Loucy (cell line): Measurements from ENCODE around the gene DENND2C.

Source experiments
- H2AFZ ChIP-seq: fragments of 200-600 bp; sonication (generic); 2 replicates; pipeline ENCODE4 v1.6.0; 2016; ENCODE audit warnings: antibody characterized with exemption, mild to moderate bottlenecking, low read length, moderate library complexity
- H3F3A ChIP-seq: fragments of 200-600 bp; 2 replicates; pipeline ENCODE4 v1.6.0; 2016; ENCODE audit warnings: antibody characterized with exemption, low read depth, mild to moderate bottlenecking
- H3K27me3 ChIP-seq: fragments of 200-600 bp; sonication (generic); 2 replicates; pipeline ENCODE4 v1.6.1; 2014; ENCODE audit warnings: low read length, mild to moderate bottlenecking; ENCODE audit not compliant: insufficient read depth, poor library complexity, severe bottlenecking
- H3K36me3 ChIP-seq: fragments of 200-600 bp; sonication (generic); 2 replicates; pipeline ENCODE4 v1.6.1; 2016; ENCODE audit warnings: low read length; ENCODE audit not compliant: insufficient read depth
- H3K4me1 ChIP-seq: fragments of 200-600 bp; sonication (generic); 2 replicates; pipeline ENCODE4 v1.5.1; 2014; ENCODE audit warnings: low read length, mild to moderate bottlenecking; ENCODE audit not compliant: insufficient read depth, poor library complexity, severe bottlenecking
- H3K4me2 ChIP-seq: fragments of 200-600 bp; sonication (generic); 2 replicates; pipeline ENCODE4 v1.6.0; 2014; ENCODE audit warnings: antibody characterized with exemption, low read length, low read depth, mild to moderate bottlenecking; ENCODE audit not compliant: poor library complexity, severe bottlenecking
- H3K4me3 ChIP-seq: fragments of 200-600 bp; sonication (generic); 2 replicates; pipeline ENCODE4 v1.5.1; 2014; ENCODE audit warnings: low read length, mild to moderate bottlenecking, mixed read lengths; ENCODE audit not compliant: poor library complexity, severe bottlenecking
- H3K79me2 ChIP-seq: fragments of 200-600 bp; sonication (generic); 2 replicates; pipeline ENCODE4 v1.6.1; 2014; ENCODE audit warnings: low read length; ENCODE audit not compliant: insufficient read depth
- H3K9ac ChIP-seq: fragments of 200-600 bp; sonication (generic); 2 replicates; pipeline ENCODE4 v1.6.0; 2014; ENCODE audit warnings: mild to moderate bottlenecking, low read depth, low read length, moderate library complexity; ENCODE audit not compliant: poor library complexity, severe bottlenecking
- H3K9me2 ChIP-seq: fragments of 200-600 bp; sonication (generic); replicated peaks from 2 replicates; pipeline ENCODE4 v1.6.1; 2016; ENCODE audit warnings: low read depth, low read length, mixed read lengths
- H3K9me3 ChIP-seq: fragments of 200-600 bp; sonication (generic); 2 replicates; pipeline ENCODE4 v1.6.1; 2014; ENCODE audit warnings: mild to moderate bottlenecking, antibody characterized with exemption, low read length, low read depth; ENCODE audit not compliant: insufficient read depth
- H4K20me1 ChIP-seq: fragments of 200-600 bp; sonication (generic); 2 replicates; pipeline ENCODE4 v1.6.0; 2014; ENCODE audit warnings: antibody characterized with exemption, low read length, mild to moderate bottlenecking; ENCODE audit not compliant: insufficient read depth, poor library complexity, severe bottlenecking
- CTCF ChIP-seq: fragments of 200-600 bp; sonication (generic); conservative IDR thresholded peaks from 2 replicates; pipeline ENCODE4 v1.5.1; 2014; ENCODE audit warnings: mild to moderate bottlenecking, antibody characterized with exemption, low read length
- EZH2phosphoT487 ChIP-seq: fragments of 200-600 bp; IDR thresholded peaks from 2 replicates; pipeline ENCODE4 v1.6.1; 2018; ENCODE audit warnings: antibody characterized with exemption, mild to moderate bottlenecking, moderate library complexity, borderline replicate concordance

Gene DENND2C

GRCh38 chr1:114609026-114609425 lies 60.8 kb downstream of the DENND2C start:
- Histone ChIP-seq H2AFZ (no peak overlapping the region), H3K27me3 (peaks cover 11% of the 10 kb centered on the region), H3K4me2 (no peak overlapping the region), H3K79me2 (no peaks in the 10 kb centered on the region), H3K4me3 (no peak overlapping the region), H3K4me1 (no peaks in the 10 kb centered on the region), H3F3A (no peaks in the 10 kb centered on the region), H4K20me1 (no peaks in the 10 kb centered on the region), H3K9me2 (no peaks in the 10 kb centered on the region), H3K9ac (no peak overlapping the region), H3K9me3 (no peaks in the 10 kb centered on the region), H3K36me3 (no peaks in the 10 kb centered on the region)
- no peak for TF ChIP-seq EZH2phosphoT487
- TF ChIP-seq CTCF, result no peak

GRCh38 chr1:114607223-114607622 lies 62.6 kb downstream of the DENND2C start:
- Histone ChIP-seq H3K9me2 (no peaks in the 10 kb centered on the region), H3K4me1 (no peaks in the 10 kb centered on the region), H3K27me3 (peaks cover 17% of the 10 kb centered on the region), H2AFZ (no peak overlapping the region), H3K36me3 (no peaks in the 10 kb centered on the region), H3K4me3 (no peak overlapping the region), H3K4me2 (no peak overlapping the region), H4K20me1 (no peaks in the 10 kb centered on the region), H3F3A (no peaks in the 10 kb centered on the region), H3K79me2 (no peaks in the 10 kb centered on the region), H3K9me3 (no peaks in the 10 kb centered on the region), H3K9ac (no peak overlapping the region)
- TF ChIP-seq EZH2phosphoT487 (no peak), CTCF (no peak)

- no peaks in the 10 kb centered on the region for H3F3A ChIP-seq
- no peaks in the 10 kb centered on the region for H3K79me2 ChIP-seq
- peaks cover 18% of the 10 kb centered on the region for H3K27me3 ChIP-seq
- no peak for TF ChIP-seq EZH2phosphoT487
- TF ChIP-seq CTCF, result no peak
- no peaks in the 10 kb centered on the region for H3K9me2 ChIP-seq
- no peak overlapping the region for H3K4me2 ChIP-seq
- no peak overlapping the region for H3K4me3 ChIP-seq
- no peak overlapping the region for H3K9ac ChIP-seq
- no peaks in the 10 kb centered on the region for H3K36me3 ChIP-seq
- no peaks in the 10 kb centered on the region for H4K20me1 ChIP-seq
- no peak overlapping the region for H2AFZ ChIP-seq
- no peaks in the 10 kb centered on the region for H3K4me1 ChIP-seq
- no peaks in the 10 kb centered on the region for H3K9me3 ChIP-seq
These were observed 71.9 kb downstream of the DENND2C start for GRCh38 chr1:114597949-114598348.
